Fibroblast of pulmonary artery (primary cell): Measurements from ENCODE around the gene IL25.

ENCODE experiments used
- DNase-seq: peaks from one replicate; pipeline ENCODE4 v3.0.0-alpha.2; 2010; ENCODE audit warnings: low read depth
- H3K4me3 ChIP-seq: replicated peaks from 2 replicates; pipeline ENCODE4 v1.5.1; 2011; ENCODE audit warnings: low read depth, mild to moderate bottlenecking, control low read depth, low read length, moderate library complexity
- CTCF ChIP-seq: IDR thresholded peaks from 2 replicates; pipeline ENCODE4 v1.5.1; 2011; ENCODE audit warnings: mild to moderate bottlenecking, control low read depth, low read length, inconsistent platforms; ENCODE audit errors: missing control alignments

Gene IL25

GRCh38 chr14:23380976-23381375 is 8.4 kb downstream of the IL25 start:
- H3K4me3 ChIP-seq, result no peak overlapping the region
- no peak for TF ChIP-seq CTCF
- DNase-seq, result no peak

- H3K4me3 ChIP-seq, result no peak overlapping the region
- no peak for DNase-seq
- TF ChIP-seq CTCF, result no peak
Observed at GRCh38 chr14:23381871-23382270, 9.3 kb downstream of the IL25 start.

GRCh38 chr14:23382276-23382675 is 9.7 kb downstream of the IL25 start:
- no peak overlapping the region for H3K4me3 ChIP-seq
- DNase-seq, result no peak
- TF ChIP-seq CTCF, result no peak

GRCh38 chr14:23382731-23383440 is 10.3 kb downstream of the IL25 start:
- no peak for TF ChIP-seq CTCF
- DNase-seq, result no peak

GRCh38 chr14:23384364-23385080 is 11.9 kb downstream of the IL25 start:
- DNase-seq, result no peak
- TF ChIP-seq CTCF, result no peak
- no peak overlapping the region for H3K4me3 ChIP-seq

More at GRCh38 chr14:23382731-23383440, 10.3 kb downstream of the IL25 start:
- H3K4me3 ChIP-seq, result no peak overlapping the region

GRCh38 chr14:23385244-23385641 is 12.6 kb downstream of the IL25 start:
- no peak overlapping the region for H3K4me3 ChIP-seq
- DNase-seq, result no peak

More at GRCh38 chr14:23385244-23385641, 12.6 kb downstream of the IL25 start:
- TF ChIP-seq CTCF, result no peak
